ENCODE measurements around the gene CTNND2. TPM values are rescaled to one million over a fixed set of nuclear protein-coding genes. Genes with fewer than 3 reads are reported as not detected.

The CTNND2 gene
- total and polyA plus RNA-seq, 4 donors = 0.30 to 2.2 (median 0.71) TPM

- Histone ChIP-seq H3K27ac (ENCODE audit: low read depth in 1 of 2, low read length in 1 of 2) (no peak overlapping the region), H3K36me3 (ENCODE audit: control insufficient read depth in 4 of 4, insufficient read depth in 4 of 4, low read length in 4 of 4) (no peaks in the 10 kb centered on the region), H3K4me1 (ENCODE audit: control insufficient read depth in 5 of 5, insufficient read depth in 5 of 5, low read length in 5 of 5) (peaks cover 0 to 3% (median 0%) of the 10 kb centered on the region in 5 donors), H3K9me3 (ENCODE audit: control insufficient read depth in 4 of 4, insufficient read depth in 3 of 4, low read length in 3 of 4) (no peaks in the 10 kb centered on the region), H3K9ac (ENCODE audit: insufficient read depth in 1 of 2, low read length in 2 of 2) (no peak overlapping the region), H3K4me3 (no peak overlapping the region), H3K27me3 (ENCODE audit: control insufficient read depth in 3 of 3, insufficient read depth in 3 of 3, low read length in 2 of 3) (no peaks in the 10 kb centered on the region)
- TF ChIP-seq, protein P1, sequence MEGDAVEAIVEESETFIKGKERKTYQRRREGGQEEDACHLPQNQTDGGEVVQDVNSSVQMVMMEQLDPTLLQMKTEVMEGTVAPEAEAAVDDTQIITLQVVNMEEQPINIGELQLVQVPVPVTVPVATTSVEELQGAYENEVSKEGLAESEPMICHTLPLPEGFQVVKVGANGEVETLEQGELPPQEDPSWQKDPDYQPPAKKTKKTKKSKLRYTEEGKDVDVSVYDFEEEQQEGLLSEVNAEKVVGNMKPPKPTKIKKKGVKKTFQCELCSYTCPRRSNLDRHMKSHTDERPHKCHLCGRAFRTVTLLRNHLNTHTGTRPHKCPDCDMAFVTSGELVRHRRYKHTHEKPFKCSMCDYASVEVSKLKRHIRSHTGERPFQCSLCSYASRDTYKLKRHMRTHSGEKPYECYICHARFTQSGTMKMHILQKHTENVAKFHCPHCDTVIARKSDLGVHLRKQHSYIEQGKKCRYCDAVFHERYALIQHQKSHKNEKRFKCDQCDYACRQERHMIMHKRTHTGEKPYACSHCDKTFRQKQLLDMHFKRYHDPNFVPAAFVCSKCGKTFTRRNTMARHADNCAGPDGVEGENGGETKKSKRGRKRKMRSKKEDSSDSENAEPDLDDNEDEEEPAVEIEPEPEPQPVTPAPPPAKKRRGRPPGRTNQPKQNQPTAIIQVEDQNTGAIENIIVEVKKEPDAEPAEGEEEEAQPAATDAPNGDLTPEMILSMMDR (IDR thresholded peaks at IDR 0.05; ENCODE audit: control extremely low read depth, extremely low read depth) = no peak
- no peak for ATAC-seq (ENCODE audit: insufficient read depth, low FRiP score)
- WGBS, 2 donors = 87 to 96% methylated on average over 3 of the region's 3 CpGs
- DNase-seq = no peak
Measured at GRCh38 chr5:10981932-10982331, 922.3 kb downstream of the CTNND2 start.

GRCh38 chr5:10977011-10977410, 927.2 kb downstream of the CTNND2 start:
- ATAC-seq (ENCODE audit: insufficient read depth, low FRiP score) = no peak
- Histone ChIP-seq H3K4me3 (no peak overlapping the region), H3K4me1 (ENCODE audit: control insufficient read depth in 5 of 5, insufficient read depth in 5 of 5, low read length in 5 of 5) (peaks cover 0 to 3% (median 0%) of the 10 kb centered on the region in 5 donors), H3K9me3 (ENCODE audit: control insufficient read depth in 4 of 4, insufficient read depth in 3 of 4, low read length in 3 of 4) (no peaks in the 10 kb centered on the region), H3K27ac (ENCODE audit: low read depth in 1 of 2, low read length in 1 of 2) (no peak overlapping the region), H3K27me3 (ENCODE audit: control insufficient read depth in 3 of 3, insufficient read depth in 3 of 3, low read length in 2 of 3) (no peaks in the 10 kb centered on the region), H3K9ac (ENCODE audit: insufficient read depth in 1 of 2, low read length in 2 of 2) (no peak overlapping the region), H3K36me3 (ENCODE audit: control insufficient read depth in 4 of 4, insufficient read depth in 4 of 4, low read length in 4 of 4) (no peaks in the 10 kb centered on the region)
- DNase-seq = no peak
- WGBS, 2 donors = 54 to 56% methylated on average over 5 of the region's 5 CpGs
- TF ChIP-seq, protein P1 (IDR thresholded peaks at IDR 0.05; ENCODE audit: control extremely low read depth, extremely low read depth) = no peak

DNA sequence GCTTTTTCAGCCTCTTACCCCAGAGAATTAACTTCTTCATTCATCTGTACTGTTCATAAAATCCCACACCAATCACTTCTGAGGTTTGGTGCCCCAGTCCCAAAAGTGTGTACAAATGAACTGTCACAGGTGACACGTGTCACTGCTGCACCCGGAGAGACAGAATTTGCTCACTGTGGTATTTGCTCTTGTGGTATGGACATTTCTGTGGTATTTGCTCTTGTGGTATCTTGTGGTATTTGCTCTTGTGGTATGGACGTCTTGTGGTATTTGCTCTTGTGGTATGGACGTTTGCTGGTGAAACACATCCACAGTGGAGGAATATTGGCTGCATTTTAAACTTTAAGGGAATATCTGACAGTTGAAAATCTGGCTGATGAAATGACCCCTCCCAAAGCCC, 928.3 kb downstream of the CTNND2 start:
- H3K27ac ChIP-seq (ENCODE audit: low read depth in 1 of 2, low read length in 1 of 2) = no peak overlapping the region
- no peak for ATAC-seq (ENCODE audit: insufficient read depth, low FRiP score)
- TF ChIP-seq, protein P1 (IDR thresholded peaks at IDR 0.05; ENCODE audit: control extremely low read depth, extremely low read depth) = no peak
- H3K9me3 ChIP-seq (ENCODE audit: control insufficient read depth in 4 of 4, insufficient read depth in 3 of 4, low read length in 3 of 4) = no peaks in the 10 kb centered on the region
- no peaks in the 10 kb centered on the region for H3K27me3 ChIP-seq (ENCODE audit: control insufficient read depth in 3 of 3, insufficient read depth in 3 of 3, low read length in 2 of 3)
- WGBS, 2 donors = 39 to 43% methylated on average over 4 of the region's 4 CpGs
- no peaks in the 10 kb centered on the region for H3K36me3 ChIP-seq (ENCODE audit: control insufficient read depth in 4 of 4, insufficient read depth in 4 of 4, low read length in 4 of 4)
- H3K9ac ChIP-seq (ENCODE audit: insufficient read depth in 1 of 2, low read length in 2 of 2) = no peak overlapping the region
- H3K4me3 ChIP-seq = no peak overlapping the region
- no peak for DNase-seq
- peaks cover 0 to 3% (median 0%) of the 10 kb centered on the region in 5 donors for H3K4me1 ChIP-seq (ENCODE audit: control insufficient read depth in 5 of 5, insufficient read depth in 5 of 5, low read length in 5 of 5)

GRCh38 chr5:10974850-10975249, 929.4 kb downstream of the CTNND2 start:
- Histone ChIP-seq H3K27ac (ENCODE audit: low read depth in 1 of 2, low read length in 1 of 2) (no peak overlapping the region), H3K27me3 (ENCODE audit: control insufficient read depth in 3 of 3, insufficient read depth in 3 of 3, low read length in 2 of 3) (no peaks in the 10 kb centered on the region), H3K4me1 (ENCODE audit: control insufficient read depth in 5 of 5, insufficient read depth in 5 of 5, low read length in 5 of 5) (peaks cover 0 to 3% (median 0%) of the 10 kb centered on the region in 5 donors), H3K36me3 (ENCODE audit: control insufficient read depth in 4 of 4, insufficient read depth in 4 of 4, low read length in 4 of 4) (no peaks in the 10 kb centered on the region), H3K9me3 (ENCODE audit: control insufficient read depth in 4 of 4, insufficient read depth in 3 of 4, low read length in 3 of 4) (no peaks in the 10 kb centered on the region), H3K9ac (ENCODE audit: insufficient read depth in 1 of 2, low read length in 2 of 2) (no peak overlapping the region), H3K4me3 (no peak overlapping the region)
- no peak for ATAC-seq (ENCODE audit: insufficient read depth, low FRiP score)
- DNase-seq = no peak
- TF ChIP-seq, protein P1 (IDR thresholded peaks at IDR 0.05; ENCODE audit: control extremely low read depth, extremely low read depth) = no peak
- WGBS, 2 donors = 84 to 93% methylated on average over 2 of the region's 2 CpGs
